NOMO-1 treated with DMSO at 0.1 percent for 48 hours (cell line): ENCODE data around the gene ZNF618.

Source experiments
- DNase-seq: peaks from one replicate; lab custom pipeline; 2025; ENCODE audit not compliant: unreplicated experiment; lab: John Stamatoyannopoulos, UW

Gene ZNF618

DNA sequence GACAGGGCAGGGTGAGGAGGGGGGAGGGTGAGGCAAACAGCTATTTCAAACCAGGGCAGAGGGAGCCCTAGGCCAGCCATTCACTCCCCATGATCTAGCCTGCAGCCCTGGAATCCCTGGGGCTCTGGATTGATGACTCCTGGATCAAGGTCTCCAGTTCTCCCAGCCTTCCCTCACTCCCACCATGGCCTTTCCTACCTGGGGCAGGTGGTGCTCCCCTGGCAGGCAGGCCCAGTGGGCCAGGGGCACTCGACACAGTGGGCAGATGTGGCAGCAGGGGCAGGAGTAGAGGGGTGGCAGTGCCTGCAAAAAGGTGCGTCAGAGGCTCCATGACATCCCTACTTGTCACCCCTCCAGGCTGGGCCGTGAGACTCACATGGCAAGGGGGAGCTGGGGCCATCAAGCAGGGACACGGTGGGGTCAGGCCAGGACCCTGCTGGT, 216.9 kb downstream of the ZNF618 start:
- DNase-seq, result no peak

- DNase-seq, result no peak
Observed at GRCh38 chr9:114093761-114094505, 217.8 kb downstream of the ZNF618 start.

DNA sequence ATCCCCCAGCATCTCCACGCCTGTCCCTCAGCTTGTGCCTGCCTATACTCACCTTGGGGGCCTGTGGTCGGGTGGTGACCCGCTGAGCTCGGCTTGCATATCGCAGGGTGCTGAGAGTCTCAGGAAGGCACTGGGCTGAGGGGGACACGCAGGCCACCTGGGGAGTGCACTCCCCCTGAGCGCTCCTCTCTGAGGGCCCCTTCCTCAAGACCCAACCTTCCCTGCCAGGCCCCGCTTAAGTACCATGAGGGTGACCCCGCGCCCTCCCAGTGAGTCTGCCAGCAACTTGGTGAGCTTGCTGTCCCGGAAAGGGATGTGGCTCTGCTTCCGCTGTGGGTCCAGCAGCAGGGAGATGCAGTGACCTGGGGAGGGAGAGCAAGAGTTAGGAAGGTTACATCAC, 218.9 kb downstream of the ZNF618 start:
- DNase-seq, result no peak

GRCh38 chr9:114096041-114096511, 220.0 kb downstream of the ZNF618 start:
- DNase-seq, result no peak

DNA sequence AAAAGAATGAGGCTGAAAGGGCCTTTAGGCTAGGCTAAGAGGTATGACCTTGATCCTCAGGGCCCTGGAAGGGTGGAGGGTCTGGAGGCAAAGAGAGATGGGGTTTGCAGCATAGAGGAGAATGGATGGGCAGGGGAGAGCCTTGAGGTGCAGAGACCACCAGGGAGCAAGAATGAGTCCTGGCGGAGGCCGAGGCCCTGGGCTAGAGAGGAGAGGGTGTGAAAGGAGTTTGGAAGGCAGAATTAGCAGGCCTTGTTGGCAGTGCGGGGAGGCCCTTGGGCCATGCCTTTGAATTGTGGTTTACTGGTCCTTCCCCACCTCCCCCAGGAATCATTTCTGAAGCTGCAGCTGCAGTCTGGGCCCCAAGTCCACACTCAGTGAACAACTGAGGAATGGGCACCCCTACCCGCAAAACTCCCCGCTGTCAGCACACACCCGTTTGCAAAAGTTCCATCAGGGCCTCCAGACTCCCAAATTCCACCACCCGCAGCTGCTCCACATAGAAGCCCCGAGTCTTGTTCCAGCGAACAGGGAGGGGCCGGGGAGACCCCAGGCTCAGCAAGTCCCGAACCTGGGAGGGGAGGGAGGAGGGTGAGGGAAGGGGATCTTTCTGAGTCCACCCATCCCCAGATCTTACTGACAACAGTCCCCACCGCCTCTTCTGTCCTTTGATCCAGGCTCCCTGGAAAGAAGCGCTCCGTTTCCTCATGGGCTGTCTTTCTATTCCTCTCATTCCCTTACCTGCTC, 220.9 kb downstream of the ZNF618 start:
- no peak for DNase-seq

GRCh38 chr9:114097613-114098020, 221.5 kb downstream of the ZNF618 start:
- no peak for DNase-seq

GRCh38 chr9:114098021-114098935, 222.2 kb downstream of the ZNF618 start:
- no peak for DNase-seq

DNA sequence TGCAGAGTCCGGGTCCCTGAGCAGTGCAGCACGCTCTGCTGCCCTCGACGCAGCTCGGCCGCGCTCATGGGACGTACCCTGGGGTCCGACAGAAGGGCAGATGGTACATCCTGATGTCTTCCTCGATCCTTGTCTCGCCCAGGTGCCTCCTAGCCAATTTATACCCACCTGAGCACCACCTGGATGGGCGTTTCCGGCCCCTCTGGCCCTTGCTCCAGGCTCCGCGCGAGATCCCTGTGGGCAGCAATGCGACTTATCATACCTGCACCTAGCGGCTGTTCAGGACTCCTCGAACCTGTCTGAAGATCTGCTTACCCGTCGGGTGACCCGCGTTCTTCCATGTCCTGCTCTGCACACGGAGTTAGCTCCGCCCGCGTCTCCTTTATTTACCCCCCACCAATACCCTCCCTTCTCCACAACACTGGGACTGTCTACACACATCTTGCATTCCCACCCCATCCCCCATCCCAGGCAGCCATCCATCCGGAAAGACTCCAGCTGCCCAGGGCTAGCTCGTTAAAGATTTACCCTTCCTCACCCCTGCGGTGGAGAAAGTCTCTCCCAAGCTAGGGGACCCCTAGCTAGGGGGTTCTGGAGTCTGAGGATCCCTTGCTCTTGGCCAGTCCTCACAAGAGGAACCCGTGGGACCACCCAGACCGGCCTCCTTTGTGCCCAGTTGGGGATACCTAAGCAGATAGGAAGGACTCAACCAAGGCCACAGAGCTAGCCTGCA, 223.0 kb downstream of the ZNF618 start, which contains the start of gene KIF12:
TSS of gene KIF12 (minus strand) at position 357 of the 733 bp plus-strand sequence. CDS start at position 341, 16 bp downstream.
- DNase-seq, result no peak

DNA sequence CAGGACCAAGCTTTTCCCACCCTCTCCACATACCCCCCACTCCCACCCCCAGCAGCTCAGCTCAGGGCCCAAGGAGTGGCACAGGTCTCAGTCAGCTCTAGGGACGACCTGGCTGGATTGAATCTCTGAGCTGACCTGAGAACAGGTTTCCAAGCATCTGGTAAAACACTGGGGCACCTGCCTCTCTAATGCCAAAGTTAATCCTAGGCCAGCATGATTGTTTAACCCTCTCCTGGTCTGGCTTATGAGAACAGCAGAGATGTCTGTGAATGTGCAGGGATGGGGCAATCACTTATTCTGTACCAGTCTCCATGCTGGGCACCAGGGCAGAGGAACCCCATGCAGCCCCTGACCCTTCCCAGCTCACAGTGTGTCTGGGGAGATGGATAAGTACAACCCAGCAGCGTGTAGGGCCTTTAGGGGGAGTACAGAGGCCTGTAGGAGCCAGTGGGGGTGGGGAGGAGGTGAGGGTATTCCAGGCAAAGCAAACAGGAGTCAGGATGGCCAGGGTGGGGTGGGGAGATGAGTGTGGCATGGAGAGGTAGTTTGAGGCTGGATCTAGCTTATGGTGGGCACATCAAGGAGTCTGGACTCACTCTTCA, 223.7 kb downstream of the ZNF618 start:
- no peak for DNase-seq

DNA sequence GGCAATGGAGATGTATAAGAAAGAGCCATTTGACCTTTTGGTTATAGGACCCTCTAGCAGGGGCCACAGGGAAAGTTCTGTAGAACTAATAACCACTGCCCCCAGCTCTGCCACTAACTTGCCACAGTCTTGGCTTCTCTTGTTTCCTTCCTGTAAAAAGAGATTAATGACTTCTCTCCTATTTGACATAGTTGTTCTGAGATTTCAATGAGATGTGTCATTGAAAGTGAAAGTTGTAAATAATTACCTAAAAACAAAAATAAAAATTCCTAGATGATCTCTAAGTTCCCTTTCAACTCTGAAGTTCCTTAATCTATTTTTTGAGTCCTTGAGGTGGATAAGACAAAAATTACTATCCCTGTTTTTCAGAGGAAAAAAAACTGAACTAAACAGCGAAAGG, 224.4 kb downstream of the ZNF618 start:
- DNase-seq, result no peak

- DNase-seq, result no peak
Observed at GRCh38 chr9:114102484-114102883, 226.4 kb downstream of the ZNF618 start.

DNA sequence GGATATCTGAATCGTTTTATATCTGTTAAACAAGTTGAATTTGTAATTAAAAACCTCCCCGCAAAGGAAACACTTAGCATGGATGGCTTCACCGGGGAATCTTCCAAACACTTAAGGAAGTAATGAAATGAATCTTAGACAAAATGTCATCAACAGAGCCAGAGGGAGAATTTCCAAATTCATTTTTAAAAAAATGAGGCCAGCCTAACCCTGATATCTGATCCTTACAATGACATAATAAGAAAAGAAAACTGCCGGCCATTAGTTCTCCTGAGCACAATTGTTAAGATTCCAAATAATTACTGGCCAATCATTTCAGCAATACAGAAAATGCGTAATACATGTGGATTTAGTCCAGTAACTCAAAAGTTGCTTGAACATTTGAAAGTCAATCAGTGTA, 229.1 kb downstream of the ZNF618 start:
- no peak for DNase-seq
